ENCODE measurements around the gene SLC18A3.
A peak's percentile ranks its signal among the peaks of the same experiment; 100 is the strongest.

DNA sequence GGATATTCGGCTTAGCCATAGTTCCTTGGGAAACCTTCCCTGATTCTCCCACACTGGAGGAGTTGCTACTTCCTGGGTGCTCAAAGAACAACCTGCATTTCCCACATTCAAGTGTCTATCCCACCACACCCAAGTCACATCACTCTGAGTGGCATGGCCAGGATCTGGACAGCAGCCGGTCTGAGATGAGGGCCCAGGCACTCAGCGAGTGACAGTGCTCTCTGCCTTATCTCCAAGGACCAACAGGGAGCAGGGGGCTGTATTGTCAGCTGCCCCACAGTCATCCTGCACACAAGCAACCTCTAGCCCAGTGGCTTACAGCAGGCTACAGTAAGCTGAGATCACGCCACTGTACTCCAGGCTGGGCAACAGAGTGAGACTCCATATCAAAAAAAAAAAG is 16.1 kb upstream of the SLC18A3 start:
- TF ChIP-seq, protein P1, sequence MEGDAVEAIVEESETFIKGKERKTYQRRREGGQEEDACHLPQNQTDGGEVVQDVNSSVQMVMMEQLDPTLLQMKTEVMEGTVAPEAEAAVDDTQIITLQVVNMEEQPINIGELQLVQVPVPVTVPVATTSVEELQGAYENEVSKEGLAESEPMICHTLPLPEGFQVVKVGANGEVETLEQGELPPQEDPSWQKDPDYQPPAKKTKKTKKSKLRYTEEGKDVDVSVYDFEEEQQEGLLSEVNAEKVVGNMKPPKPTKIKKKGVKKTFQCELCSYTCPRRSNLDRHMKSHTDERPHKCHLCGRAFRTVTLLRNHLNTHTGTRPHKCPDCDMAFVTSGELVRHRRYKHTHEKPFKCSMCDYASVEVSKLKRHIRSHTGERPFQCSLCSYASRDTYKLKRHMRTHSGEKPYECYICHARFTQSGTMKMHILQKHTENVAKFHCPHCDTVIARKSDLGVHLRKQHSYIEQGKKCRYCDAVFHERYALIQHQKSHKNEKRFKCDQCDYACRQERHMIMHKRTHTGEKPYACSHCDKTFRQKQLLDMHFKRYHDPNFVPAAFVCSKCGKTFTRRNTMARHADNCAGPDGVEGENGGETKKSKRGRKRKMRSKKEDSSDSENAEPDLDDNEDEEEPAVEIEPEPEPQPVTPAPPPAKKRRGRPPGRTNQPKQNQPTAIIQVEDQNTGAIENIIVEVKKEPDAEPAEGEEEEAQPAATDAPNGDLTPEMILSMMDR (IDR thresholded peaks at IDR 0.05; ENCODE audit: insufficient read depth, low read length): no peak
- TF ChIP-seq, protein P2, sequence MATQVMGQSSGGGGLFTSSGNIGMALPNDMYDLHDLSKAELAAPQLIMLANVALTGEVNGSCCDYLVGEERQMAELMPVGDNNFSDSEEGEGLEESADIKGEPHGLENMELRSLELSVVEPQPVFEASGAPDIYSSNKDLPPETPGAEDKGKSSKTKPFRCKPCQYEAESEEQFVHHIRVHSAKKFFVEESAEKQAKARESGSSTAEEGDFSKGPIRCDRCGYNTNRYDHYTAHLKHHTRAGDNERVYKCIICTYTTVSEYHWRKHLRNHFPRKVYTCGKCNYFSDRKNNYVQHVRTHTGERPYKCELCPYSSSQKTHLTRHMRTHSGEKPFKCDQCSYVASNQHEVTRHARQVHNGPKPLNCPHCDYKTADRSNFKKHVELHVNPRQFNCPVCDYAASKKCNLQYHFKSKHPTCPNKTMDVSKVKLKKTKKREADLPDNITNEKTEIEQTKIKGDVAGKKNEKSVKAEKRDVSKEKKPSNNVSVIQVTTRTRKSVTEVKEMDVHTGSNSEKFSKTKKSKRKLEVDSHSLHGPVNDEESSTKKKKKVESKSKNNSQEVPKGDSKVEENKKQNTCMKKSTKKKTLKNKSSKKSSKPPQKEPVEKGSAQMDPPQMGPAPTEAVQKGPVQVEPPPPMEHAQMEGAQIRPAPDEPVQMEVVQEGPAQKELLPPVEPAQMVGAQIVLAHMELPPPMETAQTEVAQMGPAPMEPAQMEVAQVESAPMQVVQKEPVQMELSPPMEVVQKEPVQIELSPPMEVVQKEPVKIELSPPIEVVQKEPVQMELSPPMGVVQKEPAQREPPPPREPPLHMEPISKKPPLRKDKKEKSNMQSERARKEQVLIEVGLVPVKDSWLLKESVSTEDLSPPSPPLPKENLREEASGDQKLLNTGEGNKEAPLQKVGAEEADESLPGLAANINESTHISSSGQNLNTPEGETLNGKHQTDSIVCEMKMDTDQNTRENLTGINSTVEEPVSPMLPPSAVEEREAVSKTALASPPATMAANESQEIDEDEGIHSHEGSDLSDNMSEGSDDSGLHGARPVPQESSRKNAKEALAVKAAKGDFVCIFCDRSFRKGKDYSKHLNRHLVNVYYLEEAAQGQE (IDR thresholded peaks at IDR 0.05; ENCODE audit: insufficient replicate concordance, low read depth): peak; percentile 63

Measured in HL-60 (cell line).